Activated CD4-positive, alpha-beta T cell treated with anti-CD3 and anti-CD28 coated beads, Interleukin-2, Interleukin-6, amounts not matched to agents 100 ng/mL and 50 ng/mL, durations not matched to agents 16 hours and 8 hours (primary cell): ENCODE measurements around the gene S1PR4.
"Not testable (repeated sequence)": the region's sequence is repeated elsewhere in the genome, so short reads cannot be mapped to it uniquely, and the experiment has no call there.

Experiments
- DNase-seq: peaks from one replicate; pipeline ENCODE4 v3.0.0-alpha.2; 2020

The S1PR4 gene

GRCh38 chr19:3152419-3152780 lies 26.2 kb upstream of the S1PR4 start:
- no peak for DNase-seq

GRCh38 chr19:3153286-3154230 lies 25.0 kb upstream of the S1PR4 start:
- DNase-seq, result no peak

GRCh38 chr19:3154447-3154846 lies 24.1 kb upstream of the S1PR4 start:
- DNase-seq, result not testable (repeated sequence)

- DNase-seq, result peak; percentile 94
These were observed 23.4 kb upstream of the S1PR4 start for GRCh38 chr19:3154957-3155736.

GRCh38 chr19:3157096-3157845 lies 21.3 kb upstream of the S1PR4 start:
- DNase-seq, result no peak

- DNase-seq, result no peak
These were observed 19.0 kb upstream of the S1PR4 start for GRCh38 chr19:3159565-3159964.

GRCh38 chr19:3160219-3160618 lies 18.4 kb upstream of the S1PR4 start:
- no peak for DNase-seq

- no peak for DNase-seq
These were observed 17.1 kb upstream of the S1PR4 start for GRCh38 chr19:3161453-3161852.

GRCh38 chr19:3162418-3163229 lies 15.9 kb upstream of the S1PR4 start:
- peak; percentile 51 for DNase-seq

- DNase-seq, result peak; percentile 85
These were observed 15.2 kb upstream of the S1PR4 start for GRCh38 chr19:3163230-3163886.

- no peak for DNase-seq
These were observed 14.6 kb upstream of the S1PR4 start for GRCh38 chr19:3163943-3164342.

- DNase-seq, result no peak
These were observed 10.9 kb upstream of the S1PR4 start for GRCh38 chr19:3167533-3168272.

GRCh38 chr19:3171894-3172672 lies 6.5 kb upstream of the S1PR4 start:
- DNase-seq, result no peak

GRCh38 chr19:3172673-3173000 lies 5.9 kb upstream of the S1PR4 start:
- not testable (repeated sequence) for DNase-seq

GRCh38 chr19:3175781-3176714 lies 2.5 kb upstream of the S1PR4 start:
- peak; percentile 61 for DNase-seq

GRCh38 chr19:3176715-3177501 lies 1.7 kb upstream of the S1PR4 start:
- peak; percentile 80 for DNase-seq

- peak; percentile 53 for DNase-seq
These were observed 587 bp downstream of the S1PR4 start for GRCh38 chr19:3178973-3179738.
